ENCODE results near the gene S100A2.
"Not testable (repeated sequence)": the region's sequence is repeated elsewhere in the genome, so short reads cannot be mapped to it uniquely, and the experiment has no call there.

GRCh38 chr1:153575497-153575896, 9.9 kb upstream of the S100A2 start:
- TF ChIP-seq CTCF, POLR2A (IDR thresholded peaks at IDR 0.05): not testable (repeated sequence)
